Measurements from ENCODE around the gene RGS9BP.
"Not testable (repeated sequence)": the region's sequence is repeated elsewhere in the genome, so short reads cannot be mapped to it uniquely, and the experiment has no call there.

The RGS9BP gene

GRCh38 chr19:32700129-32700528 lies 24.5 kb downstream of the RGS9BP start:
- DNase-seq: not testable (repeated sequence)

- no peak for DNase-seq
Measured at GRCh38 chr19:32702010-32702409, 26.4 kb downstream of the RGS9BP start.

DNA sequence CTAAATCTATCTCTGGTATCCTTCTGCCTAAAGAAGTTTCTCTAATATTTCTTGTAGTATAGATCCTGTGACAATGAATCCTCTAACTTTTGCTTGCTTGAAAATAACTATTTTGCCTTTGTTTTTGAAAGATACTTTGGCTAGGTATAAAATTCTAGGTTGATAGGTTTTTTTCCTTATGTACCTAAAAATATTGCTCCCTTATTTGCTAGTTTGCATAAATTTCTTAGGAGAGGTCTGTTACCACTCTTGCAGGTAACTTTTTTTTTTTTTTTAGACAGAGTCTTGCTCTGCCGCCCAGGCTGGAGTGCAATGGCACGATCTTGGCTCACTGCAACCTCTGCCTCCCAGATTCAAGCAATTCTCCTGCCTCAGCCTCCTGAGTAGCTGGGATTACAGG lies 28.4 kb downstream of the RGS9BP start:
- DNase-seq: not testable (repeated sequence)

DNA sequence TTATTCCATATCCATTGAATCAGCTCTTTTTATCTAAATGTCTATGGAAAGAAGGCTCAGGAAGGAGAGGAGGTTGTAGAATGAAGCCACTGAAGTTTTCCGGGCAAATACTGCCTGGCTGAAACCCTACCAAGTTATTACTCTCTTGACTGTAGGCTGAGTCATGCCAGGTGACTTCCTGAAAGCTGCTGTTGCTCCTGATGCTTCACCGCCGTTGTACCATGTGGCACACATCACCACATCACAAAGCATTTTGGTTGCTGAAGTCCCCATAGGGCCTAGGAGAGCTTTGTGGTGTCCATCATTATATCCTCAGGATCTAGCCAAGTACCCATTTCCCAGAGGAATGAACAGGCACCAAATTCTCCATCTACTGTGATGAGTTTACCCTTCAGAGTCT lies 32.8 kb downstream of the RGS9BP start:
- peak; percentile 17 for DNase-seq

DNA sequence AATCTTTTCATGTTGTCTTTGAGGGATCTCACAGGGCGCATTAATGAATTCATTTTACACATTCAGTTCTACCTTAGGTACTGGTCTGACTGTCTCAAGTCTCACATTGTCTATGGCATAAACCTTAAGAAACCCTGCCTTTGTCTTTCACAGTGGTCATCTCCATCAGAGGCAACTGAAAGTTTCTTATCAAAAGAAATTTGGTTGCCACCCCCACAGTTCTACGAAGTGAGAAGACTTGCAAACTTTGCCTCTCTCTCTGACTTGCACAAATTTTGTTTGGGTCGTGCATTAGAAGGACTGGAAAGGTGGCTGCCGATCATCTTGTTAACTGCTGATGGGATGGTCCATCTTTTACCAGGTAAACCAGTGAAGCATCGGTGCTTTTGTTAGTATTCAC lies 33.4 kb downstream of the RGS9BP start:
- no peak for DNase-seq

DNA sequence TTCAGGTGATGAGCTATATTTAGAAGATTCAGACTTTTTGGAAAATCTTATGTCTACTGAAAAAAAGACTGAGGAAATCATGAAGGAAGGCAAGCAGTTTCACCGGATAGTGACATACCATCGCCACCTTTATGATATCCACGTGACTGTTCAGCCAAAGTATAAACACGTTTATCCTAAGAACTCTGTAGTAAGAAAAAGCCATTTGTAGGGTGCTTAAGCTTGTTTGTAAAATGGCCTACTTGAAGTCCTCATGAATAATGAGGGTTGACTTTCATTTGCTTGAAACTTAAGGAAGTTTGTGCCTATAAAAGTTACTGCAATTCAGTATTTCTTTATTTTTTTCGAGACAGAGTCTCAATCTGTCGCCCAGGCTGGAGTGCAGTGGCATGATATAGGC lies 36.1 kb downstream of the RGS9BP start:
- DNase-seq: no peak

- not testable (repeated sequence) for DNase-seq
Measured at GRCh38 chr19:32716203-32716602, 40.6 kb downstream of the RGS9BP start.

- DNase-seq: no peak
Measured at GRCh38 chr19:32717496-32717895, 41.8 kb downstream of the RGS9BP start.

DNA sequence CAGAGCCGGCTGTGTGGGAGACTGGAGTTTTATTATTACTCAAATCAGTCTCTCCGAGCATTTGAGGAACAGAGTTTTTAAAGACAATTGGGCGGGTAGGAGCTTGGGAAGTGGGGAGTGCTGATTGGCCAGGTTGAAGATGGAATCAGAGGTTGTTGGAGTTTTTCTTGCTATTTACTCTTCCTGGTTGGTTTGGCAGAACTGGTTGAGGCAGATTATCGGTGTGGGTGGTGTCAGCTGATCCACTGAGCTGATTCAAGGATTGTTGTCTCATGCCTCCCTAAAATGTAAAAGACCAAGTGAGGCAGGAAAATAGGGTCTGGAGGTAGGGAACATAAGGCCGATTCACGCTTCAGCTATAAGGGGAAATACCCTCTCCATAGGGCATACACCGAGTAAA lies 42.6 kb downstream of the RGS9BP start:
- no peak for DNase-seq

GRCh38 chr19:32719611-32720059 lies 44.0 kb downstream of the RGS9BP start, which contains the start of gene TDRD12:
TSS of gene TDRD12 (plus strand) at chr19:32719767. CDS start at chr19:32720073, 306 bp downstream.
- DNase-seq: peak; percentile 4

DNA sequence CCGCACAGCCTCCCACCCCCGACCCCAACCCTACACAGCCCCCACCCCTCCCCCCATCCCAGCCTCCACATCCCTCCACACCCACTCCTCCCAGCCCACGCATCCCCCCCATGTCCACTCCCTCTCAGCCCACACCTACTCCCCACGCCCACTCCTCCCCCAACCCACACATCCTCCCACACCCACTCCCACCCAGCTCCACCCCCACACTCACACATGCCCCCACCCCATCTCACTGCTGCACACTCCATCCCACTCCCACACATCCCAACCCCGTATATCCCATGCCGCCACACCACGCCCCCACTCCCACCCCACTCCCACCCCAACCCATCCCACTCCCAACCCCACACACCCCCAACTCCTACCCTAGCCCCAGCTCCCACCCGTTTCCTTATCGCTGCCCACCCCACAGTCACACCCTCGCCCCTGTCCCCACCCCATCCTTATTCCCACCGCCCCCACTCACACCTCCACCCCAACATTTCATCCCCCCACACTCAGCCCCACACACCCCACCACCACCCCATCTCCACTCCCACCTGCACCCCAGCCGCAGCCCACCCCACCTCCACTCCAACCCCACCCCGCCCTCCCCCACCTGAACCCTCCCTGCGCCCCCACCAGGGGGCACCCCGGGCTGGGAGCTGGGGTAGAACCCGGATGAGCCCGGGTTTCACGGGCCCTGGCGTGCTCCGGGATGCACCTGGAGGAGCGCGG lies 44.7 kb downstream of the RGS9BP start:
- no peak for DNase-seq

DNA sequence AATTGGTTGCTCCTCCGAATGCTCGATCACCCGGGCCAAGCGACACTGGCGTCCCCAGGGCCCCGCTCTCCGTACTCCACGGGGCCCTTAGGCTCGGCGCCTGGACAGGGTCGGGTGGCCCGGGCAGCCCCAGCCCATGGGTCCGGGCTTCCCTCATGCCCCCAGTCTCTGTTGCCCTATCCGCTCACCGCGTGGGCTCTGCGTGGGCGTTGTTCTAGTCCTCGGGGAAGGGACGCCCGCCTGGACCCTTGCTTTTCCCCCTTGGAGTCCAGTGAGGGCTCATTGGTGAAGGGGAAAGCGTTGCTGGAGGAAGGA lies 45.2 kb downstream of the RGS9BP start:
- no peak for DNase-seq

All from stimulated activated CD4-positive, alpha-beta T cell treated with anti-CD3 and anti-CD28 coated beads, Interleukin-4, amount 100 ng/mL, for 1 hour (primary cell).